HG02938 (cell line): Measurements from ENCODE around the gene SOWAHA.
A peak's percentile ranks its signal among the peaks of the same experiment; 100 is the strongest.

Source experiments
- ATAC-seq: cut with Tn5 transposase; IDR thresholded peaks from one replicate; pipeline ENCODE4 v1.9.1; 2021; ENCODE audit warnings: mild to moderate bottlenecking, moderate library complexity; ENCODE audit not compliant: unreplicated experiment

SOWAHA gene

GRCh38 chr5:132825033-132825833 lies 12.1 kb downstream of the SOWAHA start:
- ATAC-seq, result no peak

GRCh38 chr5:132825834-132826391 lies 12.8 kb downstream of the SOWAHA start:
- ATAC-seq, result no peak

GRCh38 chr5:132826424-132827082 lies 13.5 kb downstream of the SOWAHA start:
- no peak for ATAC-seq

- ATAC-seq, result no peak
These were observed 15.0 kb downstream of the SOWAHA start for GRCh38 chr5:132827943-132828673.

- no peak for ATAC-seq
These were observed 15.9 kb downstream of the SOWAHA start for GRCh38 chr5:132828846-132829494.

GRCh38 chr5:132829742-132830435 lies 16.8 kb downstream of the SOWAHA start:
- peak; percentile 76 for ATAC-seq

DNA sequence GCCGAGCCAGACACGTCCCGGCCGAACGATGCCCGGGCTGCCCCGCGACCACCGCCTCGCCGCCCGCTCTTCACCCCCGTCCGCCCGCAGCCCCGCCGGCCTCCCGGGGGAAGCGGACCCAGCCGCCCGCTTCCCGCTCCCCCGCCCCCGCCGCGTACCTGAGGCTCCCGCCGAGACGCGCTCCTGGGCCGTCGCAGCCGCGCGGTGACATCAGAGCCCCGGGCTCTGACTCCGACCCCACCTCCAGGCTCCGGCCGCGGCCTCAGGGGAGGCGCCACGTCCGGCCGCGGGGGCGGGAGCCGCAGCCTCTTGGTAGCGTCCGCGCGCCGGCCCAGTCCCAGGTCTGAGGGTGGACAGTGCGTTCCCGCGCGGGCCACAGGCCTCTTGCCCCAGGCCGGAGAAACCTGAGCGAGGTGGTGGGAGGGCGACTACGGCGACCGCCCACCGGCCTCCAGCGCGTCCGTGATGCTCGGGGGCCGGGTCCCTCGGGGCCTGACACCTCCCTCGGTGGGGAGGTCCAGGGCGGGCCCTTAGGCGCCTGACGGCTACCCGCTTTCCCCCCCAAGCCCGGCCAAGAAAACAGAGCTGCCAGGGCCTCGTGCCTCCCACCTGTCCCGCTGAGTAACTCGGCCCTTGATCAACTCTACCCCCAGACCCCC lies 17.5 kb downstream of the SOWAHA start, which contains the start of gene SHROOM1:
Gene SHROOM1 (minus strand): TSS at position 212 of the 659 bp plus-strand sequence. CDS start 4,507 bp downstream, outside the sequence.
- ATAC-seq, result peak; percentile 58

DNA sequence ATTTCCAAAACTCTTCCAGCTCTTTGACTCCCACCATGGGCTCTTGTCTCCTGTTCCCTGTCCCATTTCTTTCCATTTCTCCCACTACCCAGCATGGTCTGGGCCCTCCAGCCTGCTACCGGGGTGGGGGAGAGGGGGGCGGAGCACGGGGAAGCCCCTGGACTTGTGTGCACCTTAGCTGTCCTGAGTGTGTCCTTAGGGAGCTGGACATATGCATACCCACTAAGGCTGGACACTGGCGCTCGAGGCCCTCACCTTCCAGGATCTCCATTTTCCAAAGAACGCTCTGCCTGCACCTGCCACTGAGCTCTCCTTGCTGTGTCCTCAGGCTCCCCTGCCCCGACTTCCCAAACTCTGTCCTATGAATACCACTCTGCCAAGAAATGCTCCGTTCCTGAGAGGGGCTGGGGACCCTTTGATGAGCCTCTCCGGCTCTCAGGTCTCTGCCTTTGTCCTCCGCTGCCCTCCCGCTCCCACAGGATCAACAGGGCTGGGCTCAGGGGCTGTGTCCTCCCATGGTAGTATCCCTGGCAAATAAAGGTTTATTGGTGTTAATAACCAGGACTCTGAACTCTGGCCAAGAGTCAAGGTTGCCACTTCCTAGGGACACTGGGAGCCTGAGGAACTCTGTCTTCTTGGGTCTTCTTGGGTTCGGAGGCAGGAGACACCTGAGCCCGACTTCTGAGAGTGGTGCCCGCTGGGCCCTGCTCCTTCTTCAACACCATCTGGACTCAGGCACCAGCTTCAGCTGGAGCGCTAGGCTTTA lies 18.2 kb downstream of the SOWAHA start:
- ATAC-seq, result no peak

- no peak for ATAC-seq
These were observed 19.5 kb downstream of the SOWAHA start for GRCh38 chr5:132832612-132833011.

- ATAC-seq, result no peak
These were observed 21.0 kb downstream of the SOWAHA start for GRCh38 chr5:132834057-132834456.

GRCh38 chr5:132836852-132837251 lies 23.8 kb downstream of the SOWAHA start:
- no peak for ATAC-seq

DNA sequence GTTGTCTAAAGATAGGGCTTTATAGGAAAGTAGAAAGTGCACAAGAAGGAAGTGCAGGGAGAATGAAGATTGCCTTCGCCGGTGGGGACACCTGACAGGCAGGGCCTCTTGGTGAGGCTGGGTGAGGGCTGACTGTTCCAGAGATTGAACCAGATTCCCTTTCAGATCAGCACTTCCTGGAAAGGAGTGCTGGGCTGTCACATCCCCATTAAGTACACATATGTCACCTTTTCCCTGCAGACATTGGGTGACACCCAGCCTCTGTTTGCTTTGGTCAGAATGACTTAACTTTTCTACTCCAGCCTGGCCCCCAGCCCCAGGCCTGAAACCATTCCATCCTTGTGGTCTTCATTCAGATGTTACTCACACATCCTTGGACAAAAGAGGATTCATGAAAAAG lies 24.8 kb downstream of the SOWAHA start:
- no peak for ATAC-seq

- ATAC-seq, result no peak
These were observed 25.6 kb downstream of the SOWAHA start for GRCh38 chr5:132838516-132839282.

- ATAC-seq, result no peak
These were observed 26.6 kb downstream of the SOWAHA start for GRCh38 chr5:132839426-132840301.

- ATAC-seq, result no peak
These were observed 27.2 kb downstream of the SOWAHA start for GRCh38 chr5:132840313-132840712.

DNA sequence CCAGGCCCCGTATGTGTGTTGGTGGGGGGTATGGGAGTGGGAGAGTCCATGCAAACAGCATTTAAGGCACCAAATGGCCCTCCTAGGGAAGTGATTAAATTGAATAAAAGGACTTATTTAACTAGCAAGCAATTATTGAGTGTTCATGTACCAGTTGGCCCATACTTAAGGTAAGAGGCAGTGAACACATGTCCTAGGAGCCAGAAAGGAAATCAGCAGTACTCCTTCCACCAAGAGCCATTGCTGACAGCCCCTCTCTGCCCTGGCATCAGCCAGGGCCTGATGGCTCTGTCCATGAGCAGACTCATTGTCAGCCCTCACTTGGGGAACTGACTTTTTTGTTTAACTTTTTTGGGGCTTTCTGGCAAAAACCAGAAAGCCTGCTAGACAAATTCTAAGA lies 27.8 kb downstream of the SOWAHA start:
- ATAC-seq, result no peak

DNA sequence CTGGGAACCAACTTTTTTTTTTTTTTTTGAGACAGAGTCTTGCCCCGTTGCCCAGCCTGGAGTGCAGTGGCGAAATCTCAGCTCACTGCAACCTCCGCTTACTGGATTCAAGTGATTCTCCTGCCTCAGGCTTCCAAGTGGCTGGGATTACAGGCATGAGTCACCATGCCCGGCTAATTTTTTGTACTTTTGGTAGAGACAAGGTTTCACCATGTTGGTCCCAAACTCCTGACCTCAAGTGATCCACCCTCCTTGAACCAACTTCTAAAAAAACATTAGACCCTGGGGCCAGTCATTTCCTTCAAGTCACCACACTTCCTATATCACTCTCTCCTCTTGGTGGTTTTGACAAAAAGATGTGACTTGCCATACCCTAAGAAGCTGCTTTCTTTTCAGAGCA lies 28.2 kb downstream of the SOWAHA start:
- no peak for ATAC-seq
